A549 (cell line): Measurements from ENCODE around the gene MYO1C.

Experiments
- CTCF ChIP-seq: fragments of >200 bp; sonication (Bioruptor Twin); formaldehyde crosslinking; IDR thresholded peaks from 3 replicates; pipeline ENCODE4 v1.5.1; 2016
- EHF ChIP-seq: fragments of 250-450 bp; sonication (Bioruptor Pico); IDR thresholded peaks from 2 replicates; pipeline ENCODE4 v1.5.0; 2020; ENCODE audit warnings: mild to moderate bottlenecking
- MAFK ChIP-seq: fragments of 450-650 bp; IDR thresholded peaks from 2 replicates; pipeline ENCODE4 v1.6.1; 2014; ENCODE audit not compliant: partially characterized antibody
- MAX ChIP-seq: IDR thresholded peaks from 2 replicates; pipeline ENCODE4 v1.6.1; 2012
- USF2 ChIP-seq: fragments of 450-650 bp; IDR thresholded peaks from 2 replicates; pipeline ENCODE4 v1.6.1; 2014; ENCODE audit warnings: antibody characterized with exemption
- ZFP36 ChIP-seq: fragments of 450-650 bp; IDR thresholded peaks from 2 replicates; pipeline ENCODE4 v1.6.1; 2014; ENCODE audit warnings: borderline replicate concordance; ENCODE audit not compliant: partially characterized antibody

- TF ChIP-seq MAFK = no peak
- no peak for TF ChIP-seq CTCF
- TF ChIP-seq ZFP36 = no peak
- TF ChIP-seq EHF (CRISPR knock-in tag) = no peak
- no peak for TF ChIP-seq MAX
- no peak for TF ChIP-seq USF2
Observed at GRCh38 chr17:1512351-1512750, 19.9 kb upstream of the MYO1C start.
